Fibroblast of pulmonary artery (primary cell): ENCODE results near the gene OSTM1.

Source experiments
- DNase-seq: peaks from one replicate; pipeline ENCODE4 v3.0.0-alpha.2; 2010; ENCODE audit warnings: low read depth
- H3K4me3 ChIP-seq: replicated peaks from 2 replicates; pipeline ENCODE4 v1.5.1; 2011; ENCODE audit warnings: low read depth, mild to moderate bottlenecking, control low read depth, low read length, moderate library complexity
- CTCF ChIP-seq: IDR thresholded peaks from 2 replicates; pipeline ENCODE4 v1.5.1; 2011; ENCODE audit warnings: mild to moderate bottlenecking, control low read depth, low read length, inconsistent platforms; ENCODE audit errors: missing control alignments

Gene OSTM1

GRCh38 chr6:108074359-108075144 is at the start of gene OSTM1:
OSTM1 (minus strand) TSS chr6:108074741; CDS start chr6:108074651, 90 bp downstream.
- no peak for TF ChIP-seq CTCF
- peak within 1 kb of the TSS; percentile 91 for H3K4me3 ChIP-seq
- DNase-seq = peak; percentile 89

- no peak for TF ChIP-seq CTCF
- H3K4me3 ChIP-seq = no peak overlapping the region
- no peak for DNase-seq
Observed at GRCh38 chr6:108123946-108124345, 49.4 kb upstream of the OSTM1 start.

- no peak for TF ChIP-seq CTCF
- no peak overlapping the region for H3K4me3 ChIP-seq
- DNase-seq = no peak
Observed at GRCh38 chr6:108123481-108123929, 49.0 kb upstream of the OSTM1 start.

- no peak overlapping the region for H3K4me3 ChIP-seq
- DNase-seq = no peak
- TF ChIP-seq CTCF = no peak
Observed at GRCh38 chr6:108121612-108122011, 47.1 kb upstream of the OSTM1 start.

GRCh38 chr6:108120311-108120710 is 45.8 kb upstream of the OSTM1 start:
- no peak for TF ChIP-seq CTCF
- no peak for DNase-seq
- H3K4me3 ChIP-seq = no peak overlapping the region

GRCh38 chr6:108119769-108120141 is 45.2 kb upstream of the OSTM1 start:
- DNase-seq = no peak
- no peak overlapping the region for H3K4me3 ChIP-seq
- no peak for TF ChIP-seq CTCF
